Measurements from ENCODE around the gene MCOLN2.
A peak's percentile ranks its signal among the peaks of the same experiment; 100 is the strongest.

The MCOLN2 gene

DNA sequence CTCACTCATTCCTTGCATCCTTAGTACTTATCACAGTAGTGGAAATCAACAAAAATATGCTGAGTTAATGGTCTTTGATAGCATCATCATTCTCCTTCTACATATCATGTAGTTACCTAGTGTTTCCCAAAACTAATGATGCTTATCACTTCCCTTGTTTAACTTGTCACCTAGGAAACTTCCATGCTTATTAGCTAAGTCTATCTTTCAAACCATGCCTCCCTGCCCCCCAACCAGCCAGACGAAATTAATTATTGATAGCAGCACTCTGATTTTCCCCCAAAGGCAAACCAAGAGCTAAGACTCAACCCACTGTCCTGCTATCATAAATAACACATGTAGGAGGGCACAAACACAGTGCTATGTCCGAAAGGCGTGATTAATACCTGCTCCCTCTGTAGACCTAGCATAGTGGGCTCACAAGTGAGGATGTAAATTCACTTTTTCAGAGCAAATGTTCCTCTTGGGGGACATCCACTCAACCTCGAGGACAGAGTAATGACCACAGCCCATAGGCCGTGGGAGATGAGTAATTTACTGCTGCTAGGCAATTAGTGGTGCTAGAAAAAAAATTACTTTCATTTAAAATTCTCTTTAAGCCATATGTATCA, 78.1 kb downstream of the MCOLN2 start (continued):
- no peak for TF ChIP-seq ZNF558 (tag by site-specific recombination; IDR thresholded peaks at IDR 0.05)
- TF ChIP-seq ZNF133 (tag by site-specific recombination; IDR thresholded peaks at IDR 0.05), result no peak
- no peak for TF ChIP-seq ZNF394 (tag by site-specific recombination; IDR thresholded peaks at IDR 0.05; ENCODE audit: borderline replicate concordance)
- TF ChIP-seq ZEB2 (tag by site-specific recombination; IDR thresholded peaks at IDR 0.05), result no peak
- TF ChIP-seq ZNF202 (tag by site-specific recombination; IDR thresholded peaks at IDR 0.05; ENCODE audit: borderline replicate concordance), result no peak
- TF ChIP-seq GFI1B (tag by site-specific recombination; IDR thresholded peaks at IDR 0.05), result no peak
- TF ChIP-seq ZNF404 (tag by site-specific recombination; IDR thresholded peaks at IDR 0.05), result no peak

DNA sequence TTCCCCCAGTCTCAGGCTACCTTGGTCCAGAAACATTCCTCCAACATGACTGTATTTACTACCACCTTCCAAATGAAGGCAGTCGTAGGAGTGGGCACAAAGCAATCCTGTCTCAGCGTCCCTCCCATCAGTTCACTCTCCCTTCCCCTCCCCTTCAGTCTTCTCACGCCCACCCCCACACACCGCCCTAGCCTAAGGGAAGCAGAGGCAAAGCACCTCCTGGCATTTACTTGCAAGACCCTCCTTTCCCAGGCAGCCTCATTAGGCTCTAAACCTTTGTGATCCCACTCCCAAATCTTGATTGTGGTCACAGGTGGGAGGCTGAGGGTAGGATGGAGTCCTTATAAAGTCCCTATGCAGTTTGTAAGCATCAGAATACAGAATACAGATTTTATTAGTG, 80.0 kb downstream of the MCOLN2 start:
- ChIA-PET CTCF (no interaction called here), POLR2A (no interaction called here)
- H3K36me3 ChIP-seq (ENCODE audit: control insufficient read depth in 2 of 2, insufficient read depth in 1 of 2, low read length in 2 of 2), result no peaks in the 10 kb centered on the region

DNA sequence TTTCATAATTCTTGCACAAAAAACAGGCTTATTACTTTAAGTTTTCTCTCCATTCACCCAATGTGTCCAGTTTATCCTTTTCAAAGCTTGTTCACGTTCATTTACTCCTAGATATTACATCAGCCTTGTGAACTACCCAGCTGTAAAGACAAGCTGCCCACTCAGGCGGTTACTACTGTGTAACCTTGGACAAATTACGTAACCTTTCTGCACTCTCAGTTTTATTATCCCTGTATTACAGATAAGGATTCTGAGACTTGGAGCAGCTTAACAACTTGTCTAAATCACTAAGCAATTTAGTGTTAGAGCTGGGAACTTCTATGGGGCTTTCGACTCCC, 83.4 kb downstream of the MCOLN2 start:
- ChIA-PET CTCF (interaction anchor here (0.6 to 2.4 kb wide), 6 partner anchors 13 to 339 kb away, joined by 3 to 7 read pairs (median 4); no protein-coding TSS in a partner anchor), POLR2A (interaction anchor here (0.5 kb wide), 1 partner anchor 24 kb away, joined by 3 read pairs; no protein-coding TSS in a partner anchor)
- H3K9me3 ChIP-seq (ENCODE audit: control insufficient read depth, insufficient read depth, low read depth, low read length), result no peaks in the 10 kb centered on the region
- peaks cover 5% of the 10 kb centered on the region; the same call in 1 of the 2 replicates for H3K4me1 ChIP-seq (ENCODE audit: control insufficient read depth, insufficient read depth, low read length)
- H3K27ac ChIP-seq (ENCODE audit: extremely low read depth, low read depth, low read length), result no peak overlapping the region
- H3K36me3 ChIP-seq (ENCODE audit: control insufficient read depth in 2 of 2, insufficient read depth in 1 of 2, low read length in 2 of 2), result no peaks in the 10 kb centered on the region
- H3K4me3 ChIP-seq (ENCODE audit: low read depth, low read length), result no peak overlapping the region
- TF ChIP-seq ZBTB21 (tag by site-specific recombination; IDR thresholded peaks at IDR 0.05) (0 out of 2 replicates have a peak, but pooled peaks have one; percentile 36), ZFP3 (tag by site-specific recombination; IDR thresholded peaks at IDR 0.05; ENCODE audit: low read depth) (no peak), OSR2 (tag by site-specific recombination; IDR thresholded peaks at IDR 0.05) (peak; percentile 93), HOXC10 (CRISPR knock-in tag; IDR thresholded peaks at IDR 0.05) (no peak), ZNF335 (tag by site-specific recombination; conservative IDR thresholded peaks at IDR 0.05) (peak; percentile 63), ZEB2 (tag by site-specific recombination; IDR thresholded peaks at IDR 0.05) (peak; percentile 76), ZNF571 (tag by site-specific recombination; IDR thresholded peaks at IDR 0.05) (no peak), ZIC2 (tag by site-specific recombination; IDR thresholded peaks at IDR 0.05) (0 out of 2 replicates have a peak, but pooled peaks have one; percentile 10), YY2 (tag by site-specific recombination; IDR thresholded peaks at IDR 0.05) (no peak), KLF8 (tag by site-specific recombination; IDR thresholded peaks at IDR 0.05) (peak; percentile 15; the same call in 1 of the 2 replicates), ZNF10 (tag by site-specific recombination; IDR thresholded peaks at IDR 0.05) (no peak)
- TF ChIP-seq, protein P1, sequence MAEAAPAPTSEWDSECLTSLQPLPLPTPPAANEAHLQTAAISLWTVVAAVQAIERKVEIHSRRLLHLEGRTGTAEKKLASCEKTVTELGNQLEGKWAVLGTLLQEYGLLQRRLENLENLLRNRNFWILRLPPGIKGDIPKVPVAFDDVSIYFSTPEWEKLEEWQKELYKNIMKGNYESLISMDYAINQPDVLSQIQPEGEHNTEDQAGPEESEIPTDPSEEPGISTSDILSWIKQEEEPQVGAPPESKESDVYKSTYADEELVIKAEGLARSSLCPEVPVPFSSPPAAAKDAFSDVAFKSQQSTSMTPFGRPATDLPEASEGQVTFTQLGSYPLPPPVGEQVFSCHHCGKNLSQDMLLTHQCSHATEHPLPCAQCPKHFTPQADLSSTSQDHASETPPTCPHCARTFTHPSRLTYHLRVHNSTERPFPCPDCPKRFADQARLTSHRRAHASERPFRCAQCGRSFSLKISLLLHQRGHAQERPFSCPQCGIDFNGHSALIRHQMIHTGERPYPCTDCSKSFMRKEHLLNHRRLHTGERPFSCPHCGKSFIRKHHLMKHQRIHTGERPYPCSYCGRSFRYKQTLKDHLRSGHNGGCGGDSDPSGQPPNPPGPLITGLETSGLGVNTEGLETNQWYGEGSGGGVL (tag by site-specific recombination; IDR thresholded peaks at IDR 0.05), result no peak
- TF ChIP-seq, protein P2, sequence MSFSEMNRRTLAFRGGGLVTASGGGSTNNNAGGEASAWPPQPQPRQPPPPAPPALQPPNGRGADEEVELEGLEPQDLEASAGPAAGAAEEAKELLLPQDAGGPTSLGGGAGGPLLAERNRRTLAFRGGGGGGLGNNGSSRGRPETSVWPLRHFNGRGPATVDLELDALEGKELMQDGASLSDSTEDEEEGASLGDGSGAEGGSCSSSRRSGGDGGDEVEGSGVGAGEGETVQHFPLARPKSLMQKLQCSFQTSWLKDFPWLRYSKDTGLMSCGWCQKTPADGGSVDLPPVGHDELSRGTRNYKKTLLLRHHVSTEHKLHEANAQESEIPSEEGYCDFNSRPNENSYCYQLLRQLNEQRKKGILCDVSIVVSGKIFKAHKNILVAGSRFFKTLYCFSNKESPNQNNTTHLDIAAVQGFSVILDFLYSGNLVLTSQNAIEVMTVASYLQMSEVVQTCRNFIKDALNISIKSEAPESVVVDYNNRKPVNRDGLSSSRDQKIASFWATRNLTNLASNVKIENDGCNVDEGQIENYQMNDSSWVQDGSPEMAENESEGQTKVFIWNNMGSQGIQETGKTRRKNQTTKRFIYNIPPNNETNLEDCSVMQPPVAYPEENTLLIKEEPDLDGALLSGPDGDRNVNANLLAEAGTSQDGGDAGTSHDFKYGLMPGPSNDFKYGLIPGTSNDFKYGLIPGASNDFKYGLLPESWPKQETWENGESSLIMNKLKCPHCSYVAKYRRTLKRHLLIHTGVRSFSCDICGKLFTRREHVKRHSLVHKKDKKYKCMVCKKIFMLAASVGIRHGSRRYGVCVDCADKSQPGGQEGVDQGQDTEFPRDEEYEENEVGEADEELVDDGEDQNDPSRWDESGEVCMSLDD (tag by site-specific recombination; IDR thresholded peaks at IDR 0.05), result no peak
- TF ChIP-seq, protein P3, sequence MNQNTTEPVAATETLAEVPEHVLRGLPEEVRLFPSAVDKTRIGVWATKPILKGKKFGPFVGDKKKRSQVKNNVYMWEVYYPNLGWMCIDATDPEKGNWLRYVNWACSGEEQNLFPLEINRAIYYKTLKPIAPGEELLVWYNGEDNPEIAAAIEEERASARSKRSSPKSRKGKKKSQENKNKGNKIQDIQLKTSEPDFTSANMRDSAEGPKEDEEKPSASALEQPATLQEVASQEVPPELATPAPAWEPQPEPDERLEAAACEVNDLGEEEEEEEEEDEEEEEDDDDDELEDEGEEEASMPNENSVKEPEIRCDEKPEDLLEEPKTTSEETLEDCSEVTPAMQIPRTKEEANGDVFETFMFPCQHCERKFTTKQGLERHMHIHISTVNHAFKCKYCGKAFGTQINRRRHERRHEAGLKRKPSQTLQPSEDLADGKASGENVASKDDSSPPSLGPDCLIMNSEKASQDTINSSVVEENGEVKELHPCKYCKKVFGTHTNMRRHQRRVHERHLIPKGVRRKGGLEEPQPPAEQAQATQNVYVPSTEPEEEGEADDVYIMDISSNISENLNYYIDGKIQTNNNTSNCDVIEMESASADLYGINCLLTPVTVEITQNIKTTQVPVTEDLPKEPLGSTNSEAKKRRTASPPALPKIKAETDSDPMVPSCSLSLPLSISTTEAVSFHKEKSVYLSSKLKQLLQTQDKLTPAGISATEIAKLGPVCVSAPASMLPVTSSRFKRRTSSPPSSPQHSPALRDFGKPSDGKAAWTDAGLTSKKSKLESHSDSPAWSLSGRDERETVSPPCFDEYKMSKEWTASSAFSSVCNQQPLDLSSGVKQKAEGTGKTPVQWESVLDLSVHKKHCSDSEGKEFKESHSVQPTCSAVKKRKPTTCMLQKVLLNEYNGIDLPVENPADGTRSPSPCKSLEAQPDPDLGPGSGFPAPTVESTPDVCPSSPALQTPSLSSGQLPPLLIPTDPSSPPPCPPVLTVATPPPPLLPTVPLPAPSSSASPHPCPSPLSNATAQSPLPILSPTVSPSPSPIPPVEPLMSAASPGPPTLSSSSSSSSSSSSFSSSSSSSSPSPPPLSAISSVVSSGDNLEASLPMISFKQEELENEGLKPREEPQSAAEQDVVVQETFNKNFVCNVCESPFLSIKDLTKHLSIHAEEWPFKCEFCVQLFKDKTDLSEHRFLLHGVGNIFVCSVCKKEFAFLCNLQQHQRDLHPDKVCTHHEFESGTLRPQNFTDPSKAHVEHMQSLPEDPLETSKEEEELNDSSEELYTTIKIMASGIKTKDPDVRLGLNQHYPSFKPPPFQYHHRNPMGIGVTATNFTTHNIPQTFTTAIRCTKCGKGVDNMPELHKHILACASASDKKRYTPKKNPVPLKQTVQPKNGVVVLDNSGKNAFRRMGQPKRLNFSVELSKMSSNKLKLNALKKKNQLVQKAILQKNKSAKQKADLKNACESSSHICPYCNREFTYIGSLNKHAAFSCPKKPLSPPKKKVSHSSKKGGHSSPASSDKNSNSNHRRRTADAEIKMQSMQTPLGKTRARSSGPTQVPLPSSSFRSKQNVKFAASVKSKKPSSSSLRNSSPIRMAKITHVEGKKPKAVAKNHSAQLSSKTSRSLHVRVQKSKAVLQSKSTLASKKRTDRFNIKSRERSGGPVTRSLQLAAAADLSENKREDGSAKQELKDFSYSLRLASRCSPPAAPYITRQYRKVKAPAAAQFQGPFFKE (tag by site-specific recombination; IDR thresholded peaks at IDR 0.05; ENCODE audit: borderline replicate concordance), result no peak

More for the DNA sequence above, 80.0 kb downstream of the MCOLN2 start:
- H3K9me3 ChIP-seq (ENCODE audit: control insufficient read depth, insufficient read depth, low read depth, low read length), result no peaks in the 10 kb centered on the region
- H3K27ac ChIP-seq (ENCODE audit: extremely low read depth, low read depth, low read length), result no peak overlapping the region
- no peak overlapping the region for H3K4me3 ChIP-seq (ENCODE audit: low read depth, low read length)
- peaks cover 5% of the 10 kb centered on the region; the same call in 1 of the 2 replicates for H3K4me1 ChIP-seq (ENCODE audit: control insufficient read depth, insufficient read depth, low read length)
- TF ChIP-seq ZFHX2 (tag by site-specific recombination; conservative IDR thresholded peaks at IDR 0.05) (peak; percentile 94), ZSCAN23 (tag by site-specific recombination; IDR thresholded peaks at IDR 0.05) (no peak), EGR2 (tag by site-specific recombination; IDR thresholded peaks at IDR 0.05; ENCODE audit: low read depth) (peak; percentile 97)

Data from HEK293 (cell line).